Middle frontal gyrus (tissue), 1 donor: ENCODE measurements around the gene SMCO1.
"Not testable (repeated sequence)": the region's sequence is repeated elsewhere in the genome, so short reads cannot be mapped to it uniquely, and the experiment has no call there.

Experiments used
- DNase-seq: peaks from one replicate; pipeline ENCODE4 v3.0.0-alpha.2; 2015; ENCODE audit warnings: low spot score; ENCODE audit errors: extremely low spot score

SMCO1 gene

GRCh38 chr3:196496183-196496582, 19.0 kb downstream of the SMCO1 start:
- DNase-seq: no peak

DNA sequence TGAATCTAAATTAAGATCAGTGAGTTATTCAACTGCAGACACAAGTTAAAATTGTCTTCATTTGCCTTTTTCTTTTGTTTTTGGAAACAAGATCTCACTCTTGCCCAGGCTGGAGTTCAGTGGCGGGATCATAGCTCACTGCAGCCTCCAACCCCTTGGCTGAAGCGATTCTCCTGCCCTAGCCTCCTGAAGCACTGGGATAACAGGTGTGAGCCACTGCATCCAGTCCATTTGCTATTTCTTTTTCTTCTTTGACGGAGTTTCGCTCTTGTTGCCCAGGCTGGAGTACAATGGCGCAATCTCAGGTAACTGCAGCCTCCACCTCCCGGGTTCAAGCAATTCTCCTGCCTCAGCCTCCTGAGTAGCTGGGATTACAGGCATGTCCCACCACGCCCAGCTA, 21.9 kb downstream of the SMCO1 start:
- no peak for DNase-seq

DNA sequence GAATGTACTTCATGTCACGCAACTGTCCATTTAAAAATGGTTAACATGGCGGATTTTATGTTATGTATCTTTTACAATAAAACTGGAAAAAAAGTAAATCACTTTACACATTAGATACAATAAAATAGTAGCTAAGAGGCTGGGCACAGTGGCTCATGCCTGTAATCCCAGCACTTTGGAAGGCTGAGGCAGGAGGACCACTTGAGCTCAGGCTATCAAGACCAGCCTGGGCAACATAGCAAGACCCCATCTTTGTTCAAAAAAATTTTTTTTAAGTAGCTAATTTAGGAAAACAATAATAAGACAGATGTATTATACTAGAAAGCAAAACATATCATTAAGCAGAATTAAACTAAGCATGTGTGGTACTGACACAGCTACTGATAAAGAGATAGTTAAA, 23.1 kb downstream of the SMCO1 start:
- no peak for DNase-seq

DNA sequence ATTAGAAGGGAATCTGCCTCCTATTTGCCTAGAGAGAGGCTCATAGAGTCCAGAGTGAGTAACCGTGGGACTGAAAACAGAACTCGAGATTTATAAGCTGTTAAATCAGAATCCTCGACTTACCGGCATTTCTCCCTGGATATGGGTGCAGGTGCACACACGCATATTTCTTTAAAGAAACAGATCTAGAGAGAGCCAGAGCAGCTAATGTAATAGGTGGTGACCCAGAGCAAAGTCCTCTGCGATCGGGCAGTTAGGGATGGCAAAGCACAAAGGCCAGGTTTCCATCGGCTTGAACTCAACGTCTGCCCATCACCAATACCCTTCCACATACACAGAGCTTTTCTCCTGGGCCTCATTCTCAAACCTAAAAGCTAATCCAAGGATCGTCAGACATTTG, 25.4 kb downstream of the SMCO1 start:
- DNase-seq: no peak

GRCh38 chr3:196486263-196486662, 28.9 kb downstream of the SMCO1 start:
- no peak for DNase-seq

GRCh38 chr3:196477678-196478077, 37.5 kb downstream of the SMCO1 start:
- no peak for DNase-seq

GRCh38 chr3:196472286-196472685, 42.9 kb downstream of the SMCO1 start:
- no peak for DNase-seq

- no peak for DNase-seq
Observed at GRCh38 chr3:196471551-196471950, 43.6 kb downstream of the SMCO1 start.

- DNase-seq: not testable (repeated sequence)
Observed at GRCh38 chr3:196470182-196470581, 45.0 kb downstream of the SMCO1 start.

- no peak for DNase-seq
Observed at GRCh38 chr3:196463804-196464203, 51.3 kb downstream of the SMCO1 start.

GRCh38 chr3:196463478-196463756, 51.7 kb downstream of the SMCO1 start:
- DNase-seq: no peak

DNA sequence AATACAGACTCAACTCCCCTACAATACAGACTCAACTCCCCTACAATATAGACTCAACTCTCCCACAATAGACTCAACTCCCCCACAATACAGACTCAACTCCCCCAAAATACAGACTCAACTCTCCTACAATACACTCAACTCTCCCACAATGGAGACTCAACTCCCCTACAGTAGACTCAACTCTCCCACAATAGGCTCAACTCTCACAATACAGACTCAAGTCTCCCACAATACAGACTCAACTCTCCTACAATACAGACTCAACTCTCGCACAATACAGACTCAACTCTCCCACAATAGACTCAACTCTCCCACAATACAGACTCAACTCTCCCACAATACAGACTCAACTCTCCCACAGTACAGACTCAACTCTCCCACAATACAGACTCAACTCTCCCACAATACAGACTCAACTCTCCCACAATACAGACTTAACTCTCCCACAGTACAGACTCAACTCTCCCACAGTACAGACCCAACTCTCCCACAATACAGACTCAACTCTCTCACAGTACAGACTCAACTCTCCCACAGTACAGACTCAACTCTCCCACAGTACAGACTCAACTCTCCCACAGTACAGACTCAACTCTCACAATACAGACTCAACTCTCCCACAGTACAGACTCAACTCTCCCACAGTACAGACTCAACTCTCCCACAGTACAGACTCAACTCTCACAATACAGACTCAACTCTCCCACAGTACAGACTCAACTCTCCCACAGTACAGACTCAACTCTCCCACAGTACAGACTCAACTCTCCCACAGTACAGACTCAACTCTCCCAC, 52.3 kb downstream of the SMCO1 start:
- not testable (repeated sequence) for DNase-seq

DNA sequence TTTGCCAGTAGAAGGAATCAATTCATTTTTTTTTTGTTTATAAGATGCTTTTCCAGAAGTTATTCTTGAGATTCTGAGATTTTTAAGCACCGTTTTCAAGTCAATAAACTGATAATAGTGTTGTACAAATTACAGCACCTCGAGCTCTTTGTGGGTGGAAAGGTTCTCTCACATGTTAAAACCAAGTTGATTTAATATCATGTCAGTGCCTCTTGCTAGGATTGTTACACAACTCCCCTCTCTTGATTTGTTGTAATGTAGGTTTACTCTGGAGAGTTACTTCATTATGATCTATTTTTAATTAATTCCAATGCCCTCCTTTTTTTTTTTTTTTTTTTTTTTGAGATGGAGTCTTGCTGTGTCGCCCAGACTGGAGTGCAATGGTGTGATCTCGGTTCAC, 57.1 kb downstream of the SMCO1 start:
- no peak for DNase-seq

- not testable (repeated sequence) for DNase-seq
Observed at GRCh38 chr3:196457470-196457869, 57.7 kb downstream of the SMCO1 start.
